Neuronal stem cell (in vitro differentiated cells): ENCODE results near the gene SYCE1.

Experiments
- DNase-seq: peaks from one replicate; pipeline ENCODE4 v3.0.0-alpha.2; 2013; ENCODE audit warnings: low spot score
- H2AFZ ChIP-seq: one replicate; pipeline ENCODE4 v1.6.1; 2013; ENCODE audit warnings: mild to moderate bottlenecking, low read length, inconsistent platforms
- H2AK5ac ChIP-seq: 2 replicates; pipeline ENCODE4 v1.6.1; 2013; ENCODE audit warnings: low read depth, mild to moderate bottlenecking, inconsistent platforms, low read length, moderate library complexity, mixed read lengths
- H2BK120ac ChIP-seq: 2 replicates; pipeline ENCODE4 v1.6.1; 2013; ENCODE audit warnings: low read depth, mild to moderate bottlenecking, inconsistent platforms, low read length, moderate library complexity, mixed read lengths
- H2BK12ac ChIP-seq: one replicate; pipeline ENCODE4 v1.6.1; 2013; ENCODE audit warnings: low read length, inconsistent platforms
- H2BK15ac ChIP-seq: 2 replicates; pipeline ENCODE4 v1.6.1; 2013; ENCODE audit warnings: mild to moderate bottlenecking, low read length, inconsistent platforms, mixed read lengths
- H2BK5ac ChIP-seq: one replicate; pipeline ENCODE4 v1.6.1; 2013; ENCODE audit warnings: inconsistent platforms, mild to moderate bottlenecking, low read length, moderate library complexity
- H3K14ac ChIP-seq: one replicate; pipeline ENCODE4 v1.6.1; 2013; ENCODE audit warnings: low read length, inconsistent platforms
- H3K18ac ChIP-seq: 2 replicates; pipeline ENCODE4 v1.6.1; 2013; ENCODE audit warnings: low read length, inconsistent platforms
- H3K23ac ChIP-seq: 2 replicates; pipeline ENCODE4 v1.6.1; 2013; ENCODE audit warnings: low read depth, mild to moderate bottlenecking, mixed read lengths, low read length, inconsistent platforms; ENCODE audit not compliant: poor library complexity
- H3K27ac ChIP-seq: replicated peaks from 3 replicates; pipeline ENCODE4 v1.5.1; 2013; ENCODE audit warnings: low read length, inconsistent platforms
- H3K27me3 ChIP-seq, 3 experiments: 2 replicates each; pipeline ENCODE4 v1.6.1; 2013; ENCODE audit warnings: low read length in 3 of 3, mild to moderate bottlenecking in 2 of 3, inconsistent platforms in 1 of 3, low read depth in 1 of 3, mixed read lengths in 1 of 3, moderate library complexity in 1 of 3; ENCODE audit not compliant: control insufficient read depth in 3 of 3, insufficient read depth in 3 of 3
- H3K36me3 ChIP-seq, 2 donors: replicated peaks in 1 of 2; 2 replicates each; pipeline ENCODE4 v1.6.1; 2013; ENCODE audit warnings: low read length in 2 of 2; ENCODE audit not compliant: control insufficient read depth in 2 of 2, insufficient read depth in 2 of 2
- H3K4ac ChIP-seq: 2 replicates; pipeline ENCODE4 v1.6.1; 2013; ENCODE audit warnings: inconsistent platforms, mild to moderate bottlenecking, low read length, moderate library complexity
- H3K4me1 ChIP-seq, 2 donors: 1 replicate in 1 of 2; 2 replicates in 1 of 2; pipeline ENCODE4 v1.6.1; 2013; ENCODE audit warnings: low read length in 2 of 2, low read depth in 1 of 2; ENCODE audit not compliant: control insufficient read depth in 2 of 2, insufficient read depth in 1 of 2
- H3K4me2 ChIP-seq: one replicate; pipeline ENCODE4 v1.6.1; 2013; ENCODE audit warnings: mild to moderate bottlenecking, low read length, inconsistent platforms; ENCODE audit not compliant: insufficient read depth, poor library complexity, severe bottlenecking
- H3K4me3 ChIP-seq, 2 donors: 2 replicates each; pipeline ENCODE4 v1.5.1; 2013; ENCODE audit warnings: low read length in 2 of 2, mild to moderate bottlenecking in 2 of 2, inconsistent platforms in 1 of 2, moderate library complexity in 1 of 2
- H3K79me1 ChIP-seq: one replicate; pipeline ENCODE4 v1.6.1; 2013; ENCODE audit warnings: low read depth, mild to moderate bottlenecking, inconsistent platforms, low read length, moderate library complexity
- H3K9ac ChIP-seq: one replicate; pipeline ENCODE4 v1.6.1; 2013; ENCODE audit warnings: mild to moderate bottlenecking, low read depth, low read length, inconsistent platforms; ENCODE audit not compliant: poor library complexity
- H3K9me3 ChIP-seq, 2 donors: replicated peaks in 1 of 2; 2 replicates each; pipeline versions ENCODE3 to v1.6.1; 2013; ENCODE audit warnings: low read length in 2 of 2, mild to moderate bottlenecking in 2 of 2, inconsistent platforms in 1 of 2, low read depth in 1 of 2, mixed read lengths in 1 of 2, moderate library complexity in 1 of 2; ENCODE audit not compliant: control insufficient read depth in 2 of 2, insufficient read depth in 1 of 2
- H4K8ac ChIP-seq: one replicate; pipeline ENCODE4 v1.6.1; 2013; ENCODE audit warnings: low read depth, mild to moderate bottlenecking, inconsistent platforms, low read length, moderate library complexity
- H4K91ac ChIP-seq: one replicate; pipeline ENCODE4 v1.6.1; 2013; ENCODE audit warnings: low read length, low read depth, mild to moderate bottlenecking, inconsistent platforms; ENCODE audit not compliant: poor library complexity
- WGBS, 2 donors: extraction: QIAGEN DNeasy Blood & Tissue Kit; methylation state at CpG; one replicate each; pipeline ENCODE4 v1.1.7; 2013; ENCODE audit warnings: missing lambda C conversion rate in 2 of 2, mixed read lengths in 1 of 2; ENCODE audit not compliant: insufficient read length in 2 of 2, insufficient replicate concordance in 1 of 2; ENCODE audit errors: extremely low coverage in 2 of 2; 5-methylcytosine and 5-hydroxymethylcytosine counted together

The SYCE1 gene

GRCh38 chr10:133568287-133568614, 2.9 kb upstream of the SYCE1 start:
- Histone ChIP-seq H3K4me2 (no peak overlapping the region), H3K9ac (no peak overlapping the region), H3K4ac (no peak overlapping the region), H2AK5ac (no peak overlapping the region), H2AFZ (no peak overlapping the region), H3K36me3 (no peaks in the 10 kb centered on the region), H2BK15ac (no peak overlapping the region), H3K18ac (no peak overlapping the region), H3K23ac (no peak overlapping the region), H3K9me3 (peaks cover 0 to 28% of the 10 kb centered on the region in 2 donors), H2BK12ac (no peak overlapping the region), H3K27ac (no peak overlapping the region), H3K4me1 (no peaks in the 10 kb centered on the region), H2BK5ac (no peak overlapping the region), H2BK120ac (no peak overlapping the region), H4K8ac (no peak overlapping the region), H3K4me3 (no peak overlapping the region), H4K91ac (no peak overlapping the region), H3K79me1 (no peaks in the 10 kb centered on the region), H3K27me3 (no peaks in the 10 kb centered on the region), H3K14ac (no peak overlapping the region)
- no CpG with 5 or more reads among the region's 22 CpGs for WGBS, 2 donors
- no peak for DNase-seq

- H2BK12ac ChIP-seq, result no peak overlapping the region
- no peak overlapping the region for H2BK5ac ChIP-seq
- H2BK120ac ChIP-seq, result no peak overlapping the region
- H3K4ac ChIP-seq, result no peak overlapping the region
- no peaks in the 10 kb centered on the region for H3K4me1 ChIP-seq
- no peak overlapping the region for H3K14ac ChIP-seq
- no peaks in the 10 kb centered on the region for H3K79me1 ChIP-seq
- no peak overlapping the region for H2BK15ac ChIP-seq
- no peak overlapping the region for H3K23ac ChIP-seq
- H3K4me3 ChIP-seq, result peak overlapping the region in 1 of 2 donors; percentile 30
- no peak overlapping the region for H3K9ac ChIP-seq
- peaks cover 0 to 30% of the 10 kb centered on the region in 2 donors for H3K9me3 ChIP-seq
- no peak overlapping the region for H3K27ac ChIP-seq
- H3K36me3 ChIP-seq, result no peaks in the 10 kb centered on the region
- no peaks in the 10 kb centered on the region for H3K27me3 ChIP-seq
- no peak overlapping the region for H2AK5ac ChIP-seq
- H4K8ac ChIP-seq, result no peak overlapping the region
- WGBS, 2 donors, result no CpG with 5 or more reads among the region's 29 CpGs
- no peak overlapping the region for H2AFZ ChIP-seq
- no peak overlapping the region for H3K4me2 ChIP-seq
- H4K91ac ChIP-seq, result no peak overlapping the region
- no peak overlapping the region for H3K18ac ChIP-seq
- no peak for DNase-seq
Observed at GRCh38 chr10:133567609-133568286, 2.4 kb upstream of the SYCE1 start.

GRCh38 chr10:133567119-133567518, 1.7 kb upstream of the SYCE1 start:
- Histone ChIP-seq H2AK5ac (no peak overlapping the region), H3K4me1 (no peaks in the 10 kb centered on the region), H2BK12ac (no peak overlapping the region), H3K18ac (no peak overlapping the region), H3K14ac (no peak overlapping the region), H3K79me1 (no peaks in the 10 kb centered on the region), H3K9ac (no peak overlapping the region), H3K9me3 (peaks cover 0 to 30% of the 10 kb centered on the region in 2 donors), H2BK120ac (no peak overlapping the region), H3K4me3 (no peak overlapping the region), H3K27me3 (no peaks in the 10 kb centered on the region), H2BK5ac (no peak overlapping the region), H3K36me3 (no peaks in the 10 kb centered on the region), H3K27ac (no peak overlapping the region), H3K4ac (no peak overlapping the region), H3K23ac (no peak overlapping the region), H2BK15ac (no peak overlapping the region), H3K4me2 (no peak overlapping the region), H4K91ac (no peak overlapping the region), H2AFZ (no peak overlapping the region), H4K8ac (no peak overlapping the region)
- DNase-seq, result no peak
- WGBS, 2 donors, result 100% methylated on average over 1 to 4 of the region's 5 CpGs

- Histone ChIP-seq H2BK120ac (no peak overlapping the region), H3K18ac (no peak overlapping the region), H3K79me1 (peaks cover 2% of the 10 kb centered on the region), H3K27ac (no peak overlapping the region), H3K9me3 (peaks cover 0 to 36% of the 10 kb centered on the region in 2 donors), H3K4me3 (no peak overlapping the region), H3K9ac (no peak overlapping the region), H2AK5ac (no peak overlapping the region), H2AFZ (no peak overlapping the region), H2BK5ac (no peak overlapping the region), H3K4ac (no peak overlapping the region), H3K4me1 (no peaks in the 10 kb centered on the region), H3K4me2 (no peak overlapping the region), H3K36me3 (no peaks in the 10 kb centered on the region), H4K8ac (no peak overlapping the region), H4K91ac (no peak overlapping the region), H2BK12ac (no peak overlapping the region), H3K23ac (no peak overlapping the region), H3K27me3 (peaks cover 0 to 15% (median 0%) of the 10 kb centered on the region in 3 experiments), H2BK15ac (no peak overlapping the region), H3K14ac (no peak overlapping the region)
- DNase-seq, result no peak
- WGBS, 2 donors, result no CpG with 5 or more reads among the region's 12 CpGs
Observed at GRCh38 chr10:133564816-133565215, 567 bp downstream of the SYCE1 start.
